HFFc6 (cell line): ENCODE results near the gene IKZF2. TPM values are rescaled to one million over a fixed set of nuclear protein-coding genes. Genes with fewer than 3 reads are reported as not detected.
"Not testable (repeated sequence)": the region's sequence is repeated elsewhere in the genome, so short reads cannot be mapped to it uniquely, and the experiment has no call there.

Experiments
- DNase-seq: peaks from one replicate; pipeline ENCODE4 v3.0.0-alpha.2; 2018
- H3K27ac Mint-ChIP-seq: 2 replicates; pipeline ENCODE4 v1.8.0; 2020; ENCODE audit warnings: mild to moderate bottlenecking, mixed read lengths
- H3K27me3 Mint-ChIP-seq: 2 replicates; pipeline ENCODE4 v1.8.0; 2021; ENCODE audit warnings: mild to moderate bottlenecking, moderate library complexity, mixed read lengths; ENCODE audit not compliant: insufficient read depth
- H3K36me3 Mint-ChIP-seq: 2 replicates; pipeline ENCODE4 v1.8.0; 2021; ENCODE audit warnings: low read depth, mixed read lengths
- H3K4me1 Mint-ChIP-seq: 2 replicates; pipeline ENCODE4 v1.8.0; 2020; ENCODE audit warnings: low read depth, mixed read lengths
- H3K4me3 Mint-ChIP-seq: 2 replicates; pipeline ENCODE4 v1.8.0; 2020; ENCODE audit warnings: mild to moderate bottlenecking, moderate library complexity, mixed read lengths
- H3K9me3 Mint-ChIP-seq: 2 replicates; pipeline ENCODE4 v1.8.0; 2020; ENCODE audit warnings: mild to moderate bottlenecking, mixed read lengths
- CTCF ChIP-seq: fragments of 200-600 bp; sonication (generic); IDR thresholded peaks from 2 replicates; pipeline ENCODE4 v1.5.0; 2021; ENCODE audit warnings: antibody characterized with exemption, mild to moderate bottlenecking
- total RNA-seq, 6 experiments: library from RNA; stranded (reverse); fragmentation: NEBNext Ultra II Directional; extraction: Animal tissue kit (Norgen Biotek cat#: 25700); gene quantifications; 2 replicates in 1 of 6; 3 replicates in 5 of 6; pipeline ENCODE4 v1.2.3, GENCODE V29; 2021

IKZF2 gene
- total RNA-seq, 6 experiments from 2014 or later, result 6.5 to 12.3 (median 10.2) TPM

DNA sequence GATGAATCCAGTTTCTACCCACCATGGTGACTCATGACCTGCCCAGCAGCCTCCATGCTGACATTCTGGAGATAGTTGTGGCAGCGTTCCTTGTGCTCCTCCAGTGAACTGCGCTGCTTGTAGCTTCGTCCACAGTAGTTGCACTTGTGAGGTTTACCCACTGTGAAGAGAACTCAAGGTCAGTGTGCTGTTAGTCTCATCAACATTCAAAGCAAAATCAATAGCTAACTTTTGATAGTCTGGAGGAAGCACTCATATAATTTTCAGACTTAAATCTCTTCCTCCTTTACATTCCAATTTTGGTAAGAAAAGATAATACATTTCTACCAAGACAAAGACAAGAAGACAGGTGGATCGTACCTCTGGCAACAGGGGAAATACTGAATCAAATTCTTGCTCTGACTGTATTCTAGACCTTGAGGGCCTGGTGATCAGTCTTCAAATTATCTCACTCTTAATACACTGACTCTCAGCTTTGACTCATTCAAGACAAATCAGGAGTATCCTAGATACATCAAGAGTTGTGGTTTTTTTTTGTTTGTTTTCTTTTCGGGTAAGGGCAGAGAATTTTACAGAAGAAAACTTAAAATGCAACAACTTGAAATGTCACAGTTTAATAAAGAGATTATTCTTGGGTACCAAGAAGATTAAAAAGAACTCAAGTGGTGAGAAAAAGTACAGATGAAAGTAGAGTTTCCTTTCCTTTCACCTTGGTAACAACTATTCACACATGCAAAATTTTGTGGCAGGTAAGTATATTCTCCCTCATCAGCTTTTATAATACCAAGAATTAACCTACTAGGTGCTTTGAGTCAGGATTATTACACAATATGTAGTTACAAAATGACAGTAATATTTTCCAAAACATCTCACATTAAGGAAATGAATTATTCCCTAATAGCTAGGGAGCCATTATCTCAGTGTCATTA lies 129.2 kb downstream of the IKZF2 start:
- no peaks in the 10 kb centered on the region for H3K9me3 Mint-ChIP-seq
- 0 out of 2 replicates have a peak, but pooled peaks cover 2% of the 10 kb centered on the region for H3K27me3 Mint-ChIP-seq

DNA sequence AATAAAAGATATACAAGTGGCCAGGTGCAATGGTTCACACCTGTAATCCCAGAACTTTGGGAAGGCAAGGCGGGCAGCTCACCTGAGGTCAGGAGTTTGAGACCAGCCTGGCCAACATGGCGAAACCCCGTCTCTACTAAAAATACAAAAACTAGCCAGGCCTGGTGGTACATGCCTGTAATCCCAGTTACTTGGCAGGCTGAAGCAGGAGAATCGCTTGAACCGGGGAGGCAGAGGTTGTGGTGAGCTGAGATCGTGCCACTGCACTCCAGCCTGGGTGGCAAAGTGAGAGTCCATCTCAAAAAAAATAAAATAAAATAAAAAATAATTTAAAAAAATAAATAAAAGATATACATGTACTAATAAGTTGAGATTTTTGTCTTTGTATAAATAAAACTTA lies 130.5 kb downstream of the IKZF2 start:
- DNase-seq, H3K9me3 Mint-ChIP-seq, H3K27ac Mint-ChIP-seq, H3K4me3 Mint-ChIP-seq, H3K27me3 Mint-ChIP-seq: not testable (repeated sequence)
- H3K36me3 Mint-ChIP-seq, result peaks cover 19% of the 10 kb centered on the region
- peaks cover 39% of the 10 kb centered on the region for H3K4me1 Mint-ChIP-seq

More for the DNA sequence above, 129.2 kb downstream of the IKZF2 start:
- DNase-seq, result peak; percentile 80
- no peak for TF ChIP-seq CTCF
- Mint-ChIP-seq H3K4me3 (peak overlapping the region; percentile 74), H3K36me3 (peaks cover 9% of the 10 kb centered on the region; the same call in 1 of the 2 replicates), H3K4me1 (peaks cover 29% of the 10 kb centered on the region), H3K27ac (peak overlapping the region; percentile 93)

DNA sequence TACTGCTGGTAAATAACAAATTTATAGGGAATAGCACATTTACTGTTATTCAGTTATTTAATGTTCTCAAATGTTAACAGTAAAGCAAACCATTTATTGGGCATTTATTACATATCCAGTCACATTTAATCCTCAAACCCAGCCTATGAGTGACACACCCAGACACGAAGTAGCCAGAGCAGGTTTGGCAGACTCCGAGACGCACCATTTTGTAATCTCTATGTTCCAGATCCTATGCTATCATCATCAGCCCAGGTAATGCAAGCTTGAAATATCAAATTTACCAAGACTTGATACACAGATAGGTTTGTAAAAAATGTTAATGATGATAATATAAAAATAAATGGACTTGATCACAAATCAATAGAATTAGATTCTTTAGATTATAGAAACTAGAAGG lies 131.1 kb downstream of the IKZF2 start:
- Mint-ChIP-seq H3K9me3 (no peaks in the 10 kb centered on the region), H3K27me3 (0 out of 2 replicates have a peak, but pooled peaks cover 2% of the 10 kb centered on the region), H3K27ac (no peak overlapping the region), H3K4me3 (no peak overlapping the region), H3K4me1 (peaks cover 39% of the 10 kb centered on the region), H3K36me3 (peaks cover 23% of the 10 kb centered on the region)
- no peak for DNase-seq
- no peak for TF ChIP-seq CTCF

DNA sequence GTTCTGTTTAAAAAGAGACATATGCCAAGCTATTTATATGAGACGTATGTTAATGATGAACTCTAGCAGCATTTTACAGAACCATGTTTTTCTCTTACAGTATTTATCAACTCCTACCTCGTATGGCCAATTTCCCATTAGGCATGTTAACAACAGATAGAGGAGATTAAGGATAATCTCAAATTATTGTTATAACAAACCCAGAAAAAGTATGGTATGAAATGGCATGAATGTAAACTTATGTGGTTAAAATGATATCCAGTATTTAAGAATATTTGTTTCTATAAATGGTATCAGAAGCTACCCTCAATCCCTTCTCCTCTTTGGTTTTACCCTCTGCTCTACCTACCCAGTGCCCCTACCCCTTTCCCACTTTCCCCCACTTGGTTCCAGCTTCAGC lies 132.0 kb downstream of the IKZF2 start:
- Mint-ChIP-seq H3K27ac (no peak overlapping the region), H3K9me3 (no peaks in the 10 kb centered on the region), H3K4me1 (peaks cover 39% of the 10 kb centered on the region), H3K36me3 (peaks cover 24% of the 10 kb centered on the region), H3K27me3 (0 out of 2 replicates have a peak, but pooled peaks cover 2% of the 10 kb centered on the region), H3K4me3 (no peak overlapping the region)
- no peak for DNase-seq
- no peak for TF ChIP-seq CTCF

DNA sequence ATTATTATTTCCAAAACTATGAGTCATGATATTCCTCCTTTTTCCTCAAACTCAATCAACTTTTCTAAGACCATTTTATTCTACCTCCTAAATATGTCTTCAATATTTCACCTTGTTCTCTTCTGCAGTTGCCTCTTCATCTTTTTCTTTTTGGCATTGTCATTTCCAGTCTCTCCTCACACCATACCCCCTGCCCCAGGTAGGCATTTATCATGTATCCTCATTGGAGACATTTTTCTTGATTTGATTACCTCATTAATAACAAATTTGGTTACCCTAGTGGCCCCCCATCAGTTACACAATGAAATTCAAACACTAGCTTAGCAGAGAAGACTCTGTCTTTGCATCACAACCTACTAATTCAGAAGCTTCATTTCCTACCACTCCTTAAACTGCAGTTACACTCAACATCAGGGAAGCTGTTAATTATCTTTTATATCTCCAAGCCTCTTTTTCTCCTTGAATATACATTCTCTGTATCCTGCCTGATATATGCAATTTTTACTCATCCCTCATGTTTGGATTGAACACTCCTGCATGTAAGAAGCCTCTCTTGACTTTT lies 133.0 kb downstream of the IKZF2 start:
- Mint-ChIP-seq H3K27ac (no peak overlapping the region), H3K9me3 (no peaks in the 10 kb centered on the region)
- TF ChIP-seq CTCF, result no peak

GRCh38 chr2:213017404-213017803 lies 134.0 kb downstream of the IKZF2 start:
- DNase-seq, result no peak
- Mint-ChIP-seq H3K27me3 (0 out of 2 replicates have a peak, but pooled peaks cover 2% of the 10 kb centered on the region), H3K27ac (peak overlapping the region; percentile 11), H3K4me1 (peaks cover 31% of the 10 kb centered on the region), H3K9me3 (no peaks in the 10 kb centered on the region), H3K4me3 (no peak overlapping the region), H3K36me3 (peaks cover 24% of the 10 kb centered on the region)
- no peak for TF ChIP-seq CTCF

More for the DNA sequence above, 133.0 kb downstream of the IKZF2 start:
- Mint-ChIP-seq H3K27me3 (0 out of 2 replicates have a peak, but pooled peaks cover 2% of the 10 kb centered on the region), H3K36me3 (peaks cover 24% of the 10 kb centered on the region), H3K4me1 (peaks cover 39% of the 10 kb centered on the region), H3K4me3 (no peak overlapping the region)
- no peak for DNase-seq
